OCI-LY3 (cell line): ENCODE data around the gene ZFAND2A.
A peak's percentile ranks its signal among the peaks of the same experiment; 100 is the strongest.
"Not testable (repeated sequence)": the region's sequence is repeated elsewhere in the genome, so short reads cannot be mapped to it uniquely, and the experiment has no call there.

Source experiments
- H2AFZ ChIP-seq: fragments of 200-600, 300-600 bp; shearing (Covaris generic); 2 replicates; pipeline ENCODE4 v1.6.0; 2014; ENCODE audit warnings: antibody characterized with exemption, low read depth, low read length
- H3K27ac ChIP-seq: fragments of 200-600, 300-600 bp; sonication (generic); 2 replicates; pipeline ENCODE4 v1.5.1; 2014; ENCODE audit warnings: mild to moderate bottlenecking, low read length, moderate library complexity, mixed read lengths
- H3K27me3 ChIP-seq: fragments of 200-600, 300-600 bp; sonication (generic); 2 replicates; pipeline ENCODE4 v1.6.1; 2014; ENCODE audit warnings: low read depth, low read length, mixed read lengths
- H3K36me3 ChIP-seq: fragments of 200-600, 300-600 bp; sonication (generic); replicated peaks from 2 replicates; pipeline ENCODE3; 2014; ENCODE audit warnings: low read depth, low read length, mixed read lengths
- H3K4me1 ChIP-seq: fragments of 300-600, 200-600 bp; sonication (generic); 2 replicates; pipeline ENCODE4 v1.6.1; 2014; ENCODE audit warnings: low read length, mixed read lengths
- H3K4me2 ChIP-seq: fragments of 200-600, 300-600 bp; sonication (generic); 2 replicates; pipeline ENCODE4 v1.6.1; 2014; ENCODE audit warnings: low read length, mixed read lengths
- H3K4me3 ChIP-seq: fragments of 300-600, 200-600 bp; sonication (generic); 2 replicates; pipeline ENCODE4 v1.5.1; 2014; ENCODE audit warnings: antibody characterized with exemption, mild to moderate bottlenecking, low read length, moderate library complexity
- H3K79me2 ChIP-seq: fragments of 300-600, 200-600 bp; shearing (Covaris generic); 2 replicates; pipeline ENCODE4 v1.6.1; 2014; ENCODE audit warnings: mild to moderate bottlenecking, low read length, mixed read lengths
- H3K9ac ChIP-seq: fragments of 300-600, 200-600 bp; shearing (Covaris generic); 2 replicates; pipeline ENCODE4 v1.6.0; 2014; ENCODE audit warnings: mild to moderate bottlenecking, low read length, moderate library complexity
- H3K9me3 ChIP-seq: fragments of 200-600, 300-600 bp; shearing (Covaris generic); 2 replicates; pipeline ENCODE4 v1.6.1; 2014; ENCODE audit warnings: low read length, mixed read lengths; ENCODE audit not compliant: insufficient read depth
- H4K20me1 ChIP-seq: fragments of 200-600, 300-600 bp; sonication (generic); 2 replicates; pipeline ENCODE4 v1.6.1; 2016; ENCODE audit warnings: low read length, mixed read lengths; ENCODE audit not compliant: insufficient read depth
- EZH2phosphoT487 ChIP-seq: fragments of 200-600 bp; shearing (Covaris generic); IDR thresholded peaks from 2 replicates; pipeline ENCODE4 v1.6.1; 2018; ENCODE audit warnings: antibody characterized with exemption, mixed run types, low read depth
- TF ChIP-seq, protein P1 (sequence below): fragments of 200-600, 300-600 bp; sonication (generic); IDR thresholded peaks from 2 replicates; pipeline ENCODE4 v1.5.1; 2014; ENCODE audit warnings: antibody characterized with exemption, low read length, low read depth

Gene ZFAND2A

DNA sequence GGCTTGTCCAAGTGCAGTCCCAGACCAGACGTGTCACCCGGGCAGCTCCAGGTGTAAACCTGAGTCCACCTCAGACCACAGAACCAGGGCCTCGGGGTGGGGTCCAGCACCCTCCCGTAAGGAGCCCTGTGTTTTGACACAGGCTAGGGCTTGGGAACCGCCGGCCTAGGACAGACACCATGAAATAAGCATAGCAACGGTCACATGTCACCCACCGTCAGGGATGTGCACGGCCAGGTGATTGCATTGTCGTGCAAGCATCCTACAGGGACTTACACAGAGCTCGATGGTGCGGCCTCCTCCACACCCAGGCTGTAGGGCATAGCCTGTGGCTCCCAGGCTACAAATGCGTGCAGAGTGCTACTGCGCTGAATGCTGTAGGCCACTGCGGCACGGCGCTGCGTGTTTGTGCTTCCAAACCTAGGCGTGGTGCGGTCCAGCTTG, 10.6 kb downstream of the ZFAND2A start:
- Histone ChIP-seq H3K9ac (no peak overlapping the region), H3K4me3 (no peak overlapping the region), H3K36me3 (no peaks in the 10 kb centered on the region), H3K27ac (no peak overlapping the region), H2AFZ (no peak overlapping the region), H3K4me2 (no peak overlapping the region), H3K27me3 (no peaks in the 10 kb centered on the region), H3K4me1 (peaks cover 15% of the 10 kb centered on the region), H3K9me3 (no peaks in the 10 kb centered on the region), H3K79me2 (no peaks in the 10 kb centered on the region), H4K20me1 (no peaks in the 10 kb centered on the region)
- TF ChIP-seq, protein P1, sequence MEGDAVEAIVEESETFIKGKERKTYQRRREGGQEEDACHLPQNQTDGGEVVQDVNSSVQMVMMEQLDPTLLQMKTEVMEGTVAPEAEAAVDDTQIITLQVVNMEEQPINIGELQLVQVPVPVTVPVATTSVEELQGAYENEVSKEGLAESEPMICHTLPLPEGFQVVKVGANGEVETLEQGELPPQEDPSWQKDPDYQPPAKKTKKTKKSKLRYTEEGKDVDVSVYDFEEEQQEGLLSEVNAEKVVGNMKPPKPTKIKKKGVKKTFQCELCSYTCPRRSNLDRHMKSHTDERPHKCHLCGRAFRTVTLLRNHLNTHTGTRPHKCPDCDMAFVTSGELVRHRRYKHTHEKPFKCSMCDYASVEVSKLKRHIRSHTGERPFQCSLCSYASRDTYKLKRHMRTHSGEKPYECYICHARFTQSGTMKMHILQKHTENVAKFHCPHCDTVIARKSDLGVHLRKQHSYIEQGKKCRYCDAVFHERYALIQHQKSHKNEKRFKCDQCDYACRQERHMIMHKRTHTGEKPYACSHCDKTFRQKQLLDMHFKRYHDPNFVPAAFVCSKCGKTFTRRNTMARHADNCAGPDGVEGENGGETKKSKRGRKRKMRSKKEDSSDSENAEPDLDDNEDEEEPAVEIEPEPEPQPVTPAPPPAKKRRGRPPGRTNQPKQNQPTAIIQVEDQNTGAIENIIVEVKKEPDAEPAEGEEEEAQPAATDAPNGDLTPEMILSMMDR: no peak
- no peak for TF ChIP-seq EZH2phosphoT487

DNA sequence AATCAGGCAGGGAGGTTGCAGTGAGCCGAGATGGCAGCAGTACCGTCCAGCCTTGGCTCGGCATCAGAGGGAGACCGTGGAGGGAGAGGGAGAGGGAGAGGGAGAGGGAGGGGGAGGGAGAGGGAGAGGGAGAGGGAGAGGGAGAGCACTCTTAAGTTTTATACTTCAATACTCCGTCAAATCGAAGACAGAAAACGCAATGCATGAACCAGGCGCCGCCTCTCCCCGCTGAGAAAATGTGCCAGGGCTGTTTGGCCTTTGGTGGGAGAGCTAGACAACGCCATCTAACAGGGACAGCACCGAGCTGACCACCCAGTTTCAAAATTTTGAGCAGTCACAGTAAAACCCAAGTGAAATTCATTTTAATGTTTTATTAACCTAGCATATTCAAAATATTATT, 12.1 kb downstream of the ZFAND2A start:
- H3K4me1 ChIP-seq: peaks cover 21% of the 10 kb centered on the region

DNA sequence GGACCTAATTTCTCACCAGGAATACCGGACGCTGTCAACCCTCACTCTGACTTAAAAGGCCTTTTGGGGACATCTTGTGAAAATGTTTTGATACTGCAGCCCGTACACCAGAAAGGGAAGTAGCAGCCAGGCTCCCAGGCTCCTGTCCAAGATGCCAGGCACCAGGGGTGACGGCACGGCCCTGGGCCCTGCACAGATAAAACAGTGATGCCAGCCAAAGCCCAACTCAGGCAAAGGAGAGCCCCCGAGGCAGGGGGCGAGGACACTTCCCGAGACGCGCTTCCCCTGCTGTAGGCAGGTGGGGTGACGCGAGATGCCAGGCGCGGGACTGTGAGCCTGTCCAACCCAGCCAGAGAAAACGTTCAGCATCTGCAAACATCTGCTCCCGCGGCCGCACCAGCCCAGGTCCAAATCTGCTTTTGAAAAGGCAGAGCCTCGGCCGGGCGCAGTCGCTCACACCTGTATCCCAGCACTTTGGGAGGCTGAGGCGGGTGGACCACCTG, 15.7 kb downstream of the ZFAND2A start:
- H3K4me2 ChIP-seq: peak overlapping the region; percentile 96
- TF ChIP-seq EZH2phosphoT487: no peak
- TF ChIP-seq, protein P1: peak; percentile 61
- no peaks in the 10 kb centered on the region for H3K79me2 ChIP-seq
- H2AFZ ChIP-seq: peak overlapping the region; percentile 83; the same call in 1 of the 2 replicates
- no peaks in the 10 kb centered on the region for H3K27me3 ChIP-seq
- H3K4me1 ChIP-seq: peaks cover 47% of the 10 kb centered on the region
- H3K9me3 ChIP-seq: no peaks in the 10 kb centered on the region
- peak overlapping the region; percentile 36; the same call in 1 of the 2 replicates for H3K9ac ChIP-seq
- H3K27ac ChIP-seq: no peak overlapping the region
- H3K36me3 ChIP-seq: no peaks in the 10 kb centered on the region
- peak overlapping the region; percentile 77 for H3K4me3 ChIP-seq
- H4K20me1 ChIP-seq: no peaks in the 10 kb centered on the region

More for the DNA sequence above, 12.1 kb downstream of the ZFAND2A start:
- not testable (repeated sequence) for H3K9ac ChIP-seq, H3K27me3 ChIP-seq, H2AFZ ChIP-seq, H3K4me2 ChIP-seq, H3K36me3 ChIP-seq, H3K4me3 ChIP-seq, H3K9me3 ChIP-seq, H4K20me1 ChIP-seq, H3K27ac ChIP-seq, H3K79me2 ChIP-seq

DNA sequence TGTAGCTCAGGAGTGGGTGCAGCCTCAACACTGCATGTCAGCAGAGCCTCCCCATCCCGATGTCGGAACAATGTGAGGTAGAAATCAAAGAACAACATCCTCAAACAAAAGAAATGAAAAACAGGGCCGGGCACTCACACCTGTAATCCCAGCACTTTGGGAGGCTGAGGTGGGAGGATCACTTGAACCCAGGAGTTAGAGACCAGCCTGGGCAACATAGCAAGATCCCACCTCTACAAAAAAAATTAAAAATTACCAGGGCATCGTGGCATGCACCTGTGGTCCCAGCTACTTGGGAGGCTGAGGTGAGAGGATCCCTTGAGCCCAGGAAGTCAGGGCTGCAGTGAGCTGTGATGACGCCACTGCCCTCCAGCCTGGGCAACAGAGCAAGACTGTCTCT, 17.0 kb downstream of the ZFAND2A start:
- peaks cover 46% of the 10 kb centered on the region for H3K4me1 ChIP-seq
- H3K4me2 ChIP-seq, H3K79me2 ChIP-seq, H2AFZ ChIP-seq, H4K20me1 ChIP-seq, H3K9me3 ChIP-seq, H3K27me3 ChIP-seq, H3K4me3 ChIP-seq, H3K27ac ChIP-seq, H3K36me3 ChIP-seq, H3K9ac ChIP-seq: not testable (repeated sequence)

DNA sequence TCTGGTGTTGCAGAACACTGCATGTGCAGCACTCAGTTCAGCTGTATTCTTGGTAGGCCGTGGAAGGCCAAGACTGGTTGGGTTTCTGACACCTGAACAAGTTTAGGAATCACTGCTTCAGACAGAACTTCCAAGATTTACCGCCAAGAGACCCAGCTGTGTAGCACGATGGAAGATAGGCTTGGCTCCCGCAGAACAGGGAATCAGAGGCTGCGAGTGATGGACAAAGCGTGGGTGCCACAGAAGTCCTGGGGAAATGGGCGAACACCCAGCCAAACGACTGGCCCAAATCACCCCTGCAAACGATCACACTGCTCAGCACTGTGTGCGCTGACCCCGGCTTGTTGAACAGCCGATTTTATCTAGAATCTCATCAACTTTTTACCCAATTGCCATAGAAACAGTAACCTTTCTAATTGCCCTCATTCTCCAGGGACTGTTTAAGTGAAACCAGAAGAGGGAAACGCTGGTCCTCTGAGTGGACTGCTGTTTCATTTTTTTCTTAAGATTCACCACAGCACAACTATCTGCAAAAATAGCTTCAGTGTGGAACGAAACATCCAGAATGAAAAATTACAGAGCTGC, 17.9 kb downstream of the ZFAND2A start:
- no peaks in the 10 kb centered on the region for H3K27me3 ChIP-seq
- H2AFZ ChIP-seq: no peak overlapping the region
- no peak overlapping the region for H3K27ac ChIP-seq
- peaks cover 45% of the 10 kb centered on the region for H3K4me1 ChIP-seq
- no peak overlapping the region for H3K4me2 ChIP-seq
- TF ChIP-seq, protein P1: no peak
- no peak for TF ChIP-seq EZH2phosphoT487
- H3K4me3 ChIP-seq: no peak overlapping the region
- H4K20me1 ChIP-seq: no peaks in the 10 kb centered on the region
- H3K9me3 ChIP-seq: no peaks in the 10 kb centered on the region
- H3K9ac ChIP-seq: no peak overlapping the region
- H3K36me3 ChIP-seq: no peaks in the 10 kb centered on the region
- peaks cover 7% of the 10 kb centered on the region for H3K79me2 ChIP-seq
